MCF 10A (cell line): Measurements from ENCODE around the gene HSP90B1. TPM values are rescaled to one million over a fixed set of nuclear protein-coding genes. Genes with fewer than 3 reads are reported as not detected.

Source experiments
- BruUV-seq: library from RNA; stranded (reverse); fragments of 400-500 nt; replicated peaks from 2 replicates; lab custom pipeline; 2021; lab: Mats Ljungman, UMichigan
- CTCF ChIA-PET: fragments of 300-600 bp; sonication (Branson Sonifier 250); formaldehyde crosslinking; extraction: SDS; loops from one replicate; lab custom pipeline; 2021; ENCODE audit warnings: antibody characterized with exemption, inconsistent platforms; lab: Yijun Ruan, JAX
- POLR2A ChIA-PET: fragments of 300-600, 350-650 bp; sonication (Branson Sonifier 250); formaldehyde crosslinking; extraction: SDS; loops from one replicate; lab custom pipeline; 2020; ENCODE audit warnings: antibody characterized with exemption, inconsistent platforms; lab: Yijun Ruan, JAX
- DNase-seq: peaks from one replicate; pipeline ENCODE4 v3.0.0-alpha.2; 2018; ENCODE audit not compliant: unreplicated experiment
- H3K27ac Mint-ChIP-seq: one replicate; pipeline ENCODE4 v1.8.0; 2022; ENCODE audit warnings: mild to moderate bottlenecking, low read depth, mixed read lengths; ENCODE audit not compliant: unreplicated experiment
- H3K27me3 Mint-ChIP-seq: one replicate; pipeline ENCODE4 v1.8.0; 2022; ENCODE audit warnings: mixed read lengths; ENCODE audit not compliant: insufficient read depth, unreplicated experiment
- H3K36me3 Mint-ChIP-seq: one replicate; pipeline ENCODE4 v1.8.0; 2022; ENCODE audit warnings: mild to moderate bottlenecking, moderate library complexity, mixed read lengths; ENCODE audit not compliant: insufficient read depth, unreplicated experiment
- H3K4me1 Mint-ChIP-seq: one replicate; pipeline ENCODE4 v1.8.0; 2022; ENCODE audit warnings: mixed read lengths; ENCODE audit not compliant: insufficient read depth, unreplicated experiment
- H3K4me3 Mint-ChIP-seq: one replicate; pipeline ENCODE4 v1.8.0; 2022; ENCODE audit warnings: mild to moderate bottlenecking, moderate library complexity, mixed read lengths; ENCODE audit not compliant: unreplicated experiment
- H3K9me3 Mint-ChIP-seq: one replicate; pipeline ENCODE4 v1.8.0; 2022; ENCODE audit warnings: mixed read lengths; ENCODE audit not compliant: unreplicated experiment
- intact Hi-C: fragments of 100-400 bp; cut with micrococcal nuclease; formaldehyde crosslinking; loops from 2 replicates; pipeline ENCODE4 v1.14.1; 2022
- total RNA-seq: library from RNA; stranded (reverse); gene quantifications from 2 replicates; pipeline ENCODE4 v1.2.3, GENCODE V29; 2022
- TF ChIP-seq, protein P1 (sequence below): fragments of 200-600 bp; IDR thresholded peaks from one replicate; pipeline ENCODE4 v1.8.0; 2022; ENCODE audit warnings: antibody characterized with exemption, mild to moderate bottlenecking; ENCODE audit not compliant: unreplicated experiment

The HSP90B1 gene
- total RNA-seq, 1 experiment from 2014 or later = 1,052 TPM

DNA sequence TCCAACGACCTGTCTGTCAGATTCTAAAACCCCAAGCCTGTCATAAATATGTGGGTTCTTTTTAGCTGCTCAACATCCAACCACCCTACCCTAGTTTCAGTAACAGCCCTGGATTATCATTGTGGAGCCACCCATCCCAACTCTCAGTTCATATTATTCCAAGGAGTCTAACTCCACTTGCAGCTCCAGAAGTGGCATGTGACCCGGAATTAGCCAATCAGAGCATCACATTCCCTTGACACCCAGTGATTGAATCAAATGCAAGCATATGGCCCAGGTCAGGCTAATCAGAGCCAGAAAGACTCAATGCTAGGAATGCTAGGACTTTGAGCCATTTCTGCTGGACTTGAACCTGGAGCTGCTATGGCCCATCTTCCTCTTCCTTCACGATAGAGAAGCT is 17.1 kb upstream of the HSP90B1 start:
- intact Hi-C loops = no loop called here
- H3K27ac Mint-ChIP-seq = no peak overlapping the region
- CTCF ChIA-PET = interaction anchor here (0.8 to 1.4 kb wide), 5 partner anchors 11 to 43 kb away, joined by 3 to 5 read pairs (median 3); no protein-coding TSS in a partner anchor
- no peaks in the 10 kb centered on the region for H3K36me3 Mint-ChIP-seq
- no peak for DNase-seq
- TF ChIP-seq, protein P1, sequence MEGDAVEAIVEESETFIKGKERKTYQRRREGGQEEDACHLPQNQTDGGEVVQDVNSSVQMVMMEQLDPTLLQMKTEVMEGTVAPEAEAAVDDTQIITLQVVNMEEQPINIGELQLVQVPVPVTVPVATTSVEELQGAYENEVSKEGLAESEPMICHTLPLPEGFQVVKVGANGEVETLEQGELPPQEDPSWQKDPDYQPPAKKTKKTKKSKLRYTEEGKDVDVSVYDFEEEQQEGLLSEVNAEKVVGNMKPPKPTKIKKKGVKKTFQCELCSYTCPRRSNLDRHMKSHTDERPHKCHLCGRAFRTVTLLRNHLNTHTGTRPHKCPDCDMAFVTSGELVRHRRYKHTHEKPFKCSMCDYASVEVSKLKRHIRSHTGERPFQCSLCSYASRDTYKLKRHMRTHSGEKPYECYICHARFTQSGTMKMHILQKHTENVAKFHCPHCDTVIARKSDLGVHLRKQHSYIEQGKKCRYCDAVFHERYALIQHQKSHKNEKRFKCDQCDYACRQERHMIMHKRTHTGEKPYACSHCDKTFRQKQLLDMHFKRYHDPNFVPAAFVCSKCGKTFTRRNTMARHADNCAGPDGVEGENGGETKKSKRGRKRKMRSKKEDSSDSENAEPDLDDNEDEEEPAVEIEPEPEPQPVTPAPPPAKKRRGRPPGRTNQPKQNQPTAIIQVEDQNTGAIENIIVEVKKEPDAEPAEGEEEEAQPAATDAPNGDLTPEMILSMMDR = no peak
- POLR2A ChIA-PET = interaction anchor here (0.5 to 1.5 kb wide), 4 partner anchors 11 to 338 kb away, joined by 3 to 4 read pairs (median 3); partner anchors contain the start of gene HSP90B1
- no peaks in the 10 kb centered on the region for H3K27me3 Mint-ChIP-seq
- no peak overlapping the region for H3K4me3 Mint-ChIP-seq
- BruUV-seq = no TSS peak
- no peaks in the 10 kb centered on the region for H3K4me1 Mint-ChIP-seq
- H3K9me3 Mint-ChIP-seq = peaks cover 8% of the 10 kb centered on the region

DNA sequence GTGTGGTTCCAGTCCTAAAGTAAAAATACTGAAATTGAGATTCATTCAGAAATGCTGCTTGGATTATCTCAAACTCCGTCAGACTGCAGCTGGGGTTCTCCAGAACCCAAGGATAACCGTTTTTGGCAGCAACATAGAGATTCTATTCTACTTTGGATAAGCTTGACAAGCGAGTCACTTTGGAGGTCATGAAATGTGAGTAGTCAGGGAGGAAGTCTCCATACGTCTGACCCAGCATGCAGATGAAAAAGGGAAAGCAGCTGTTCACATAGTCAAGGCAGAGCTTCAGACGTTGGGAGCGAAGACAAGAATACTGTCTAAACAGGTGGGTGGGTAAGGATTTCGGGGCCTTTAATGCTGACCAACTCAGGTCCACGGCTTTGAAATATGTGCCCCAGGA is 14.9 kb upstream of the HSP90B1 start:
- ChIA-PET CTCF (interaction anchor here (0.7 to 0.8 kb wide), 2 partner anchors 18 to 966 kb away, joined by 3 read pairs; no protein-coding TSS in a partner anchor), POLR2A (interaction anchor here (1.0 kb wide), 1 partner anchor 31 kb away, joined by 4 read pairs; no protein-coding TSS in a partner anchor)
- TF ChIP-seq, protein P1 = no peak
- no peak overlapping the region for H3K27ac Mint-ChIP-seq
- H3K9me3 Mint-ChIP-seq = peaks cover 8% of the 10 kb centered on the region
- no peaks in the 10 kb centered on the region for H3K27me3 Mint-ChIP-seq
- no peaks in the 10 kb centered on the region for H3K36me3 Mint-ChIP-seq
- no TSS peak for BruUV-seq
- no peak for DNase-seq
- H3K4me1 Mint-ChIP-seq = no peaks in the 10 kb centered on the region
- intact Hi-C loops = no loop called here
- no peak overlapping the region for H3K4me3 Mint-ChIP-seq

DNA sequence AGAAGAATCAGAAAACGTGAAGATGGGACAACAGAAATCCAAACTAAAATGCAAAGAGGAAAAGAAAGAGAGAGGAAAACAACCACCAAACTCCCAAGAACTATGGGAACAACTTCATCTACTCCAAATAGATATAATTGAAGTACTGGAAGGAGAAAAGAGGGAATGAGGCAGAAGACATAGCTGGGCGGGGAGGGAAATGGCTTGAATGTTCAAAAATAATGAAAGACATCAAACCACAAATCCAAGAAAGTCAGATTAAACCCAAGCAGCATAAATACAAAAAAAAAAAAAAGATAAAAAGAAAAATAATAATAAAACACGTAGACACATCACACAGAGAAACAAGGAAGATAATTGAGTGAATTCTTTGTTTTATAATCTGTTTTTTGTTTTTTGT is 12.3 kb upstream of the HSP90B1 start:
- no peaks in the 10 kb centered on the region for H3K27me3 Mint-ChIP-seq
- H3K36me3 Mint-ChIP-seq = no peaks in the 10 kb centered on the region
- CTCF ChIA-PET = interaction anchor here (0.8 kb wide), 1 partner anchor 191 kb away, joined by 3 read pairs; no protein-coding TSS in a partner anchor
- BruUV-seq = no TSS peak
- H3K27ac Mint-ChIP-seq = no peak overlapping the region
- H3K9me3 Mint-ChIP-seq = peaks cover 8% of the 10 kb centered on the region
- no peak overlapping the region for H3K4me3 Mint-ChIP-seq
- POLR2A ChIA-PET = interaction anchor here (0.7 to 2.3 kb wide), 3 partner anchors 10 to 12 kb away, joined by 3 to 9 read pairs (median 3); partner anchors contain the start of gene HSP90B1
- TF ChIP-seq, protein P1 = no peak
- no peak for DNase-seq
- H3K4me1 Mint-ChIP-seq = no peaks in the 10 kb centered on the region
- intact Hi-C loops = no loop called here

DNA sequence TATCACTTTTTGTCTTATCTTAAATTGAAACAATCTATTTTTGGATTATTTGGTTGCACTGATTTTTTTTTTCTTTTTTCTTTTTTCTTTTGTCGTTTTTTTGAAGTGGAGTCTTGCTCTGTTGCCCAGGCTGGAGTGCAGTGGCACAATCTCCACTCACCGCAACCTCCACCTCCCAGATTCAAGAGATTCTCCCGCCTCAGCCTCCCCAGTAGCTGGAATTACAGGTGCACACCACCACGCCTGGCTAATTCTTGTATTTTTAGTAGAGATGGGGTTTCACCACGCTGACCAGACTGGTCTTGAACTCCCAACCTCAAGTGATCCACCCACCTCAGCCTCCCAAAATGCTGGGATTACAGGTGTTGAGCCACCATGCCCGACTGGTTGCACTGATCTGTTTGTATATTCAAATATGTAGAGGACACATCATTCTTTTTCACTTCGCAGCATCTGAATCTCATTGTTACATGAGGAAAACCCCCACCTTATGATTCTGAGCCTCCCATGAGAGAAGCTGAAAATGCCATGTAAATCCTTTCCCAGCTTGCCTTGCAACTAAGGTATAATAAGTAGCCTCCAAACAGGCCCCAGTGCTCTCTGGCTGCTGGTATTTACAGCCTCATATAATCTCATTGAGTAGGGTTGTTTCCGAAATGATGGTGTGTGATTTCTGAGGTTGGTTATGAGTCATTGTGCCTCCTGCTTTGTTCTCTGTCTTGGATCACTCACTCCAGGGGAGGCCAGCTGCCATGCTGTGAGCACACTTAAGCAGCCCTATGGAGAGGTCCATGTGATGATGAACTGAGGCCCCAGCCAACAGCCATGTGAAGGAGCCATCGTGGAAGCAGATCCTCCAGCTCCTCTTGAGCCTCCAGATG is 5.2 kb upstream of the HSP90B1 start:
- BruUV-seq = no TSS peak
- TF ChIP-seq, protein P1 = no peak
- peaks cover 8% of the 10 kb centered on the region for H3K4me1 Mint-ChIP-seq
- intact Hi-C loops = no loop called here
- no peaks in the 10 kb centered on the region for H3K27me3 Mint-ChIP-seq
- H3K4me3 Mint-ChIP-seq = no peak overlapping the region
- no peaks in the 10 kb centered on the region for H3K9me3 Mint-ChIP-seq
- CTCF ChIA-PET = interaction anchor here (0.6 to 1.0 kb wide), 3 partner anchors 12 to 645 kb away, joined by 3 to 4 read pairs (median 3); no protein-coding TSS in a partner anchor
- H3K36me3 Mint-ChIP-seq = peaks cover 3% of the 10 kb centered on the region
- POLR2A ChIA-PET = interaction anchor here (0.7 to 1.2 kb wide), 2 partner anchors 31 to 41 kb away, joined by 3 read pairs; no protein-coding TSS in a partner anchor
- peak; percentile 63 for DNase-seq
- H3K27ac Mint-ChIP-seq = no peak overlapping the region
